Measurements from ENCODE around the gene PPARD. TPM values are rescaled to one million over a fixed set of nuclear protein-coding genes. Genes with fewer than 3 reads are reported as not detected.
A peak's percentile ranks its signal among the peaks of the same experiment; 100 is the strongest.

Gene PPARD
- total and polyA plus RNA-seq, 2 of the 13 experiments (the other 11 are each of a cell fraction or from before 2014, with no cell fraction given): 6.1 to 13.3 TPM

DNA sequence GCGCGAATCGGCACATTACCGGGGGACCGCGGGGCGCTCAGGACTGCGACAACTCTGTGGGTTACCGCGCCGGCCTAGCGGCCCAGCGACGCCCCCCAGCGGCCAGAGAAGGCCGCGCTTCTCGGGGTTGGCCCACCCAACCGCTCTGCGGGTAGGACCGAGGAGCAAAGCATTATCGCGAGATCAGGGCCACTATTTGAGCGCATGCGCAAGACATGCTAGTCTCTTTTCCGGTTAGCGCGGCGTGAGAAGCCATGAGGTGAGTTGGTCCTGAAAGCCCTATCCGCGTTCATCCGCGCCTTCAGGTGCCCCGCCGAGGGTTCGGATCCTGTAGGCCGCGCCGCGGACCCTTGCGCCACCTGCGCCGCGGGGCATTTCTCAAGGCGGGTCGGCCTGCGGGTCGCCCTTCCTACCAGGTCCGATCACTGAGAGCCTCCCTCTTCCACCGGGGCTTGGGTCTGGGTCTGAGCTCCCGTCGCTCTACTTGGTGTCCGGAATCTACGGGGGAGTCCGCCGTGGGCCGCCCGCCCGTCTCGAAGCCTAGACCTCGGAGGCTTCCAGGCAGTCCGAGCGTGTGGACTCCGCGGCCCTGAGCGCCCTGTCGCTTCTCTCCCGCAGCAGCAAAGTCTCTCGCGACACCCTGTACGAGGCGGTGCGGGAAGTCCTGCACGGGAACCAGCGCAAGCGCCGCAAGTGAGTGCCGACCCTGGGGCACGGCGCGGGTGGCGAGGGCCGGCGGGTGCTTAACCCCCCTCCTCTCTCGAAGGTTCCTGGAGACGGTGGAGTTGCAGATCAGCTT lies 126.0 kb downstream of the PPARD start, which contains the start of gene RPL10A (continued):
- TF ChIP-seq ZNF383 (CRISPR knock-in tag; IDR thresholded peaks at IDR 0.05; ENCODE audit: borderline replicate concordance) (no peak), ZNF143 (CRISPR knock-in tag; IDR thresholded peaks at IDR 0.05) (peak; percentile 58; the same call in 1 of the 2 replicates), TEAD2 (CRISPR knock-in tag; IDR thresholded peaks at IDR 0.05) (0 out of 2 replicates have a peak, but pooled peaks have one; percentile 55), ZNF766 (CRISPR knock-in tag; IDR thresholded peaks at IDR 0.05; ENCODE audit: borderline replicate concordance) (no peak; the same call in none of the 2 replicates), FOXK2 (IDR thresholded peaks at IDR 0.05) (no peak), FOXC1 (CRISPR knock-in tag; IDR thresholded peaks at IDR 0.05; ENCODE audit: borderline replicate concordance) (peak; percentile 99), ZIK1 (CRISPR knock-in tag; IDR thresholded peaks at IDR 0.05; ENCODE audit: borderline replicate concordance, low read depth) (peak; percentile 51), HMGXB4 (CRISPR knock-in tag; IDR thresholded peaks at IDR 0.05; ENCODE audit: borderline replicate concordance in 1 of 2, low read depth in 1 of 2) (peak; percentile 96 to 97), PCBP2 (optimal IDR thresholded peaks at IDR 0.05; ENCODE audit: low read depth, low read length, poor library complexity, severe bottlenecking) (no peak), ZBTB49 (CRISPR knock-in tag; IDR thresholded peaks at IDR 0.05; ENCODE audit: borderline replicate concordance) (no peak)

Data from HepG2 (cell line).